NCI-H345 treated with DMSO at 0.1 percent for 48 hours (cell line): ENCODE measurements around the gene ABHD1.

Experiments used
- DNase-seq: peaks from one replicate; lab custom pipeline; 2025; ENCODE audit not compliant: unreplicated experiment; lab: John Stamatoyannopoulos, UW

ABHD1 gene

GRCh38 chr2:27134781-27135477 is 11.3 kb downstream of the ABHD1 start:
- DNase-seq = no peak

GRCh38 chr2:27135478-27135955 is 11.9 kb downstream of the ABHD1 start:
- no peak for DNase-seq

GRCh38 chr2:27136751-27137150 is 13.1 kb downstream of the ABHD1 start:
- no peak for DNase-seq

- DNase-seq = no peak
Measured at GRCh38 chr2:27137322-27137935, 13.8 kb downstream of the ABHD1 start.

GRCh38 chr2:27138111-27138510 is 14.5 kb downstream of the ABHD1 start:
- no peak for DNase-seq

GRCh38 chr2:27139310-27139709 is 15.7 kb downstream of the ABHD1 start, which contains the start of gene PRR30:
PRR30 (minus strand) TSS chr2:27139410; CDS start chr2:27138329, 1,081 bp downstream.
- DNase-seq = no peak

- no peak for DNase-seq
Measured at GRCh38 chr2:27143285-27143684, 19.7 kb downstream of the ABHD1 start.

GRCh38 chr2:27145682-27146081 is 22.1 kb downstream of the ABHD1 start:
- DNase-seq = no peak

GRCh38 chr2:27147935-27148334 is 24.3 kb downstream of the ABHD1 start:
- DNase-seq = no peak

GRCh38 chr2:27148801-27149439 is 25.3 kb downstream of the ABHD1 start, which contains the start of gene TCF23:
TCF23 (plus strand) TSS chr2:27149004; CDS start chr2:27149134, 130 bp downstream.
- no peak for DNase-seq

- DNase-seq = no peak
Measured at GRCh38 chr2:27149570-27150405, 26.2 kb downstream of the ABHD1 start.

GRCh38 chr2:27150639-27151230 is 27.1 kb downstream of the ABHD1 start:
- no peak for DNase-seq

GRCh38 chr2:27152102-27152795 is 28.6 kb downstream of the ABHD1 start:
- DNase-seq = no peak

GRCh38 chr2:27152796-27153464 is 29.3 kb downstream of the ABHD1 start:
- no peak for DNase-seq

- no peak for DNase-seq
Measured at GRCh38 chr2:27154488-27154887, 30.9 kb downstream of the ABHD1 start.

- no peak for DNase-seq
Measured at GRCh38 chr2:27155069-27155520, 31.5 kb downstream of the ABHD1 start.

GRCh38 chr2:27158468-27158867 is 34.9 kb downstream of the ABHD1 start:
- no peak for DNase-seq

- no peak for DNase-seq
Measured at GRCh38 chr2:27159271-27159670, 35.7 kb downstream of the ABHD1 start.

GRCh38 chr2:27160191-27160590 is 36.6 kb downstream of the ABHD1 start:
- no peak for DNase-seq
